Measurements from ENCODE around the gene MPPED1.

MPPED1 gene

GRCh38 chr22:43421914-43422615 is 10.3 kb downstream of the MPPED1 start:
- TF ChIP-seq CTCF (IDR thresholded peaks at IDR 0.05; ENCODE audit: control insufficient read depth, insufficient read depth, low read depth, low read length, missing control alignments) = no peak
- no peak overlapping the region for H3K4me3 ChIP-seq (ENCODE audit: control insufficient read depth, low read depth, low read length)
- DNase-seq (ENCODE audit: low read depth) = no peak

GRCh38 chr22:43423046-43423445 is 11.2 kb downstream of the MPPED1 start:
- no peak for TF ChIP-seq CTCF (IDR thresholded peaks at IDR 0.05; ENCODE audit: control insufficient read depth, insufficient read depth, low read depth, low read length, missing control alignments)
- DNase-seq (ENCODE audit: low read depth) = no peak
- H3K4me3 ChIP-seq (ENCODE audit: control insufficient read depth, low read depth, low read length) = no peak overlapping the region

GRCh38 chr22:43424201-43424600 is 12.4 kb downstream of the MPPED1 start:
- DNase-seq (ENCODE audit: low read depth) = no peak
- TF ChIP-seq CTCF (IDR thresholded peaks at IDR 0.05; ENCODE audit: control insufficient read depth, insufficient read depth, low read depth, low read length, missing control alignments) = no peak
- no peak overlapping the region for H3K4me3 ChIP-seq (ENCODE audit: control insufficient read depth, low read depth, low read length)

- no peak for TF ChIP-seq CTCF (IDR thresholded peaks at IDR 0.05; ENCODE audit: control insufficient read depth, insufficient read depth, low read depth, low read length, missing control alignments)
- no peak for DNase-seq (ENCODE audit: low read depth)
- H3K4me3 ChIP-seq (ENCODE audit: control insufficient read depth, low read depth, low read length) = no peak overlapping the region
Measured at GRCh38 chr22:43424666-43425630, 13.1 kb downstream of the MPPED1 start.

GRCh38 chr22:43425976-43426785 is 14.4 kb downstream of the MPPED1 start:
- no peak for TF ChIP-seq CTCF (IDR thresholded peaks at IDR 0.05; ENCODE audit: control insufficient read depth, insufficient read depth, low read depth, low read length, missing control alignments)
- H3K4me3 ChIP-seq (ENCODE audit: control insufficient read depth, low read depth, low read length) = no peak overlapping the region
- no peak for DNase-seq (ENCODE audit: low read depth)

GRCh38 chr22:43426816-43427215 is 15.0 kb downstream of the MPPED1 start:
- no peak for DNase-seq (ENCODE audit: low read depth)
- H3K4me3 ChIP-seq (ENCODE audit: control insufficient read depth, low read depth, low read length) = no peak overlapping the region
- no peak for TF ChIP-seq CTCF (IDR thresholded peaks at IDR 0.05; ENCODE audit: control insufficient read depth, insufficient read depth, low read depth, low read length, missing control alignments)
